H1 (cell line): ENCODE measurements around the gene ZNF768. TPM values are rescaled to one million over a fixed set of nuclear protein-coding genes. Genes with fewer than 3 reads are reported as not detected.
A peak's percentile ranks its signal among the peaks of the same experiment; 100 is the strongest.
"Not testable (repeated sequence)": the region's sequence is repeated elsewhere in the genome, so short reads cannot be mapped to it uniquely, and the experiment has no call there.

ENCODE experiments used
- CTCF ChIA-PET: fragments of 300-600 bp; sonication (Branson Sonifier 250); formaldehyde crosslinking; loops from one replicate; lab custom pipeline; 2021; ENCODE audit not compliant: partially characterized antibody; lab: Charles Lee
- POLR2A ChIA-PET: fragments of 300-600 bp; sonication (Branson Sonifier 250); formaldehyde crosslinking; loops from one replicate; lab custom pipeline; 2021; ENCODE audit warnings: inconsistent platforms; ENCODE audit not compliant: partially characterized antibody; lab: Charles Lee
- DNase-seq, 2 experiments: peaks; one replicate each; pipeline versions ENCODE4 v3.0.0 to v3.0.0-alpha.2; 2010 to 2022; ENCODE audit warnings: low spot score in 2 of 2, low read depth in 1 of 2, mixed read lengths in 1 of 2
- FAIRE-seq: peaks from 2 replicates; lab custom pipeline; 2011; peaks lifted over from hg19 to GRCh38; lab: Jason Lieb, UNC
- H2AFZ ChIP-seq: 2 replicates; pipeline ENCODE4 v1.8.1; 2012; ENCODE audit warnings: low read length, inconsistent platforms
- H2AK5ac ChIP-seq: 2 replicates; pipeline ENCODE4 v1.6.1; 2013; ENCODE audit warnings: low read depth, low read length
- H2BK120ac ChIP-seq: replicated peaks from 2 replicates; pipeline ENCODE3; 2013; ENCODE audit warnings: low read depth, low read length, inconsistent platforms
- H2BK12ac ChIP-seq: 2 replicates; pipeline ENCODE4 v1.6.1; 2013; ENCODE audit warnings: low read depth, low read length
- H2BK15ac ChIP-seq: 2 replicates; pipeline ENCODE4 v1.6.1; 2013; ENCODE audit warnings: low read length
- H2BK20ac ChIP-seq: 2 replicates; pipeline ENCODE4 v1.6.1; 2013; ENCODE audit warnings: low read length
- H2BK5ac ChIP-seq: 2 replicates; pipeline ENCODE4 v1.6.1; 2013; ENCODE audit warnings: low read depth, low read length
- H3K14ac ChIP-seq: 2 replicates; pipeline ENCODE4 v1.6.1; 2013; ENCODE audit warnings: inconsistent platforms; ENCODE audit not compliant: insufficient read length
- H3K18ac ChIP-seq: 2 replicates; pipeline ENCODE4 v1.6.1; 2013; ENCODE audit warnings: low read length; ENCODE audit errors: extremely low read depth
- H3K23ac ChIP-seq: 2 replicates; pipeline ENCODE4 v1.6.1; 2013; ENCODE audit warnings: inconsistent platforms; ENCODE audit not compliant: insufficient read length
- H3K23me2 ChIP-seq: 2 replicates; pipeline ENCODE4 v1.6.1; 2013; ENCODE audit warnings: low read depth, low read length
- H3K27ac ChIP-seq: 2 replicates; pipeline ENCODE4 v1.6.1; 2011; ENCODE audit warnings: low read depth, low read length, inconsistent platforms
- H3K27me3 ChIP-seq, 4 experiments: replicated peaks in 1 of 4; 1 replicate in 1 of 4; 2 replicates in 3 of 4; pipeline versions ENCODE4 v1.6.1 to v1.8.1; 2011 to 2013; ENCODE audit warnings: low read length in 3 of 4, mild to moderate bottlenecking in 3 of 4, inconsistent platforms in 2 of 4, mixed read lengths in 2 of 4, moderate library complexity in 1 of 4; ENCODE audit not compliant: control insufficient read depth in 3 of 4, insufficient read depth in 3 of 4; ENCODE audit errors: extremely low read depth in 1 of 4
- H3K36me3 ChIP-seq, 4 experiments: 2 replicates each; pipeline versions ENCODE4 v1.6.1 to v1.8.1; 2011 to 2013; ENCODE audit warnings: mild to moderate bottlenecking in 4 of 4, low read length in 3 of 4, moderate library complexity in 2 of 4, control low read depth in 1 of 4, inconsistent platforms in 1 of 4; ENCODE audit not compliant: insufficient read depth in 4 of 4, control insufficient read depth in 2 of 4
- H3K4ac ChIP-seq: replicated peaks from 2 replicates; pipeline ENCODE3; 2013; ENCODE audit warnings: low read length, low read depth, mixed read lengths, inconsistent platforms; ENCODE audit not compliant: insufficient read length
- H3K4me1 ChIP-seq, 4 experiments: replicated peaks in 1 of 4; 1 replicate in 1 of 4; 2 replicates in 3 of 4; pipeline versions ENCODE4 v1.6.1 to v1.8.1; 2011 to 2013; ENCODE audit warnings: low read length in 3 of 4, inconsistent platforms in 2 of 4, mixed read lengths in 1 of 4; ENCODE audit not compliant: insufficient read depth in 4 of 4, control insufficient read depth in 3 of 4
- H3K4me2 ChIP-seq, 2 experiments: 2 replicates each; pipeline versions ENCODE4 v1.6.1 to v1.8.1; 2011 to 2013; ENCODE audit warnings: low read depth in 2 of 2, low read length in 2 of 2, control low read depth in 1 of 2, inconsistent platforms in 1 of 2, mild to moderate bottlenecking in 1 of 2; ENCODE audit not compliant: insufficient read depth in 1 of 2
- H3K4me3 ChIP-seq, 4 experiments: fragments of 200-600, 300-600 bp in 1 of 4; sonication (generic), shearing (Covaris generic), sonication (Bioruptor Twin) in 1 of 4; 2 replicates each; pipeline versions ENCODE4 v1.5.1 to v1.8.1; 2011 to 2016; ENCODE audit warnings: low read length in 4 of 4, low read depth in 3 of 4, control low read depth in 2 of 4, inconsistent platforms in 2 of 4, mild to moderate bottlenecking in 2 of 4, mixed read lengths in 1 of 4, moderate library complexity in 1 of 4; ENCODE audit not compliant: insufficient read depth in 2 of 4; ENCODE audit errors: extremely low read depth in 1 of 4
- H3K56ac ChIP-seq: replicated peaks from 2 replicates; pipeline ENCODE3; 2013; ENCODE audit warnings: low read depth, mild to moderate bottlenecking, mixed read lengths, low read length, inconsistent platforms; ENCODE audit not compliant: insufficient read length
- H3K79me1 ChIP-seq: 2 replicates; pipeline ENCODE4 v1.6.1; 2013; ENCODE audit warnings: low read depth, low read length, control low read depth
- H3K79me2 ChIP-seq, 2 experiments: 2 replicates each; pipeline versions ENCODE4 v1.6.1 to v1.8.1; 2012 to 2013; ENCODE audit warnings: low read length in 2 of 2, mild to moderate bottlenecking in 2 of 2, inconsistent platforms in 1 of 2; ENCODE audit not compliant: insufficient read depth in 2 of 2, control insufficient read depth in 1 of 2
- H3K9ac ChIP-seq, 4 experiments: replicated peaks in 1 of 4; 1 replicate in 1 of 4; 2 replicates in 3 of 4; pipeline versions ENCODE4 v1.6.1 to v1.8.1; 2011 to 2013; ENCODE audit warnings: low read depth in 3 of 4, low read length in 3 of 4, control low read depth in 2 of 4, mild to moderate bottlenecking in 2 of 4, moderate library complexity in 2 of 4, inconsistent platforms in 1 of 4; ENCODE audit errors: extremely low read depth in 1 of 4
- H3K9me3 ChIP-seq, 2 experiments: 2 replicates each; pipeline versions ENCODE4 v1.6.1 to v1.8.1; 2012 to 2013; ENCODE audit warnings: mild to moderate bottlenecking in 2 of 2, moderate library complexity in 2 of 2, control low read depth in 1 of 2, inconsistent platforms in 1 of 2, low read depth in 1 of 2, low read length in 1 of 2, mixed read lengths in 1 of 2; ENCODE audit not compliant: insufficient read depth in 2 of 2
- H4K20me1 ChIP-seq, 2 experiments: replicated peaks in 1 of 2; 2 replicates each; pipeline versions ENCODE3 to v1.8.1; 2011 to 2013; ENCODE audit warnings: inconsistent platforms in 2 of 2, low read length in 2 of 2, mild to moderate bottlenecking in 1 of 2; ENCODE audit not compliant: insufficient read depth in 2 of 2, control insufficient read depth in 1 of 2
- H4K5ac ChIP-seq: 2 replicates; pipeline ENCODE4 v1.6.1; 2013; ENCODE audit warnings: low read length, low read depth, mixed read lengths, inconsistent platforms; ENCODE audit not compliant: insufficient read length
- H4K8ac ChIP-seq: 2 replicates; pipeline ENCODE4 v1.8.0; 2013; ENCODE audit warnings: mild to moderate bottlenecking, moderate library complexity, low read length, inconsistent platforms; ENCODE audit not compliant: insufficient read depth; ENCODE audit errors: extremely low read depth
- H4K91ac ChIP-seq: replicated peaks from 2 replicates; pipeline ENCODE3; 2013; ENCODE audit warnings: low read length, mixed read lengths, inconsistent platforms; ENCODE audit not compliant: insufficient read length
- WGBS, 2 experiments: shearing (Covaris generic) in 1 of 2; methylation state at CpG; one replicate each; pipeline versions ENCODE4 v1.1.6 to v1.1.7; 2013 to 2015; ENCODE audit warnings: low lambda C conversion rate in 2 of 2, mixed read lengths in 2 of 2, inconsistent platforms in 1 of 2, low coverage in 1 of 2, missing lambda C conversion rate in 1 of 2; ENCODE audit not compliant: insufficient replicate concordance in 2 of 2, insufficient coverage in 1 of 2, insufficient read length in 1 of 2; ENCODE audit errors: extremely low coverage in 1 of 2, missing lambda C conversion rate in 1 of 2; 5-methylcytosine and 5-hydroxymethylcytosine counted together
- polyA plus RNA-seq, 7 experiments: library from polyadenylated mRNA; depleted of rRNA in 3 of 7; stranded (reverse) in 5 of 7; unstranded in 2 of 7; fragments of >200 nt in 5 of 7; fragments of 200-250 nt in 2 of 7; gene quantifications; 1 replicate in 5 of 7; 2 replicates in 1 of 7; 4 replicates in 1 of 7; pipeline versions ENCODE4 v1.2.1 to v1.2.3, GENCODE V29; 2011 to 2013; ENCODE audit warnings: missing spikeins in 2 of 7, mixed read lengths in 2 of 7
- total RNA-seq: library from RNA; stranded (reverse); fragmentation: NEBNext Ultra II Directional; extraction: Animal tissue kit (Norgen Biotek cat#: 25700); gene quantifications from 2 replicates; pipeline ENCODE4 v1.2.1, GENCODE V29; 2021

ZNF768 gene
- total and polyA plus RNA-seq, 2 of the 8 experiments (the other 6 are each of a cell fraction or from before 2014, with no cell fraction given), result 36.1 to 47.7 TPM

DNA sequence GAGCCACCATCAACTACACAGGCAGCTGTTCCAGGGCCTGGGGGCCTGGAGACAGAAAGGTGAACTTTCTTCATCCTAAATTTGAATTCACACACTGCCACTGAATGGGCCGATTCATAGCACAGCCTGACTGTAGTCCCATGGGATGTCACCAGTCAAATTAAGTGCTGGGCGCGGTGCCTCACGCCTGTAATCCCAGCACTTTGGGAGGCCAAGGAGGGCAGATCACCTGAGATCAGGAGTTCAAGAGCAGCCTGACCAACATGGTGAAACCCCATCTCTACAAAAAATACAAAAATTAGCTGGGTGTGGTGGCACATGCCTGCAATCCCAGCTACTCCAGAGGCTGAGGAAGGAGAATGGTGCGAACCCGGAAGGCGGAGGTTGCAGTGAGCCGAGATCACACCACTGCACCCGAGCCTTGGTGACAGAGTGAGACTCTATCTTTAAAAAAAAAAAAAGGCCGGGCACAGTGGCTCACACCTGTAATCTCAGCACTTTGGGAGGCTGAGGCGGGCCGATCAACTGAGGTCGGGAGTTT lies 13.7 kb upstream of the ZNF768 start:
- H3K27ac ChIP-seq, H3K4me3 ChIP-seq, H3K27me3 ChIP-seq, H2BK20ac ChIP-seq, H3K9me3 ChIP-seq, DNase-seq, H4K5ac ChIP-seq, H3K4me2 ChIP-seq, H3K79me1 ChIP-seq, H3K23me2 ChIP-seq, H3K4ac ChIP-seq, H3K9ac ChIP-seq, H3K36me3 ChIP-seq, H2BK120ac ChIP-seq, H2BK5ac ChIP-seq, H3K23ac ChIP-seq, H4K8ac ChIP-seq, FAIRE-seq, H3K56ac ChIP-seq, H2AFZ ChIP-seq, H2AK5ac ChIP-seq, H2BK15ac ChIP-seq, H2BK12ac ChIP-seq, H4K91ac ChIP-seq, H3K79me2 ChIP-seq, H4K20me1 ChIP-seq, H3K14ac ChIP-seq: not testable (repeated sequence)
- ChIA-PET CTCF (interaction anchor here (0.6 to 1.4 kb wide), 3 partner anchors 18 to 35 kb away, joined by 3 read pairs; partner anchors contain the start of gene ZNF764), POLR2A (interaction anchor here (1.0 to 1.2 kb wide), 4 partner anchors 11 to 122 kb away, joined by 3 to 4 read pairs (median 3); partner anchors contain the start of genes ZNF689 and ZNF764)
- Histone ChIP-seq H3K4me1 (peaks cover 7 to 27% (median 17%) of the 10 kb centered on the region in 4 experiments), H3K18ac (peak overlapping the region; percentile 48; the same call in 1 of the 2 replicates)
- WGBS, 2 experiments, result 87% methylated on average over 10 of the region's 13 CpGs; no CpG with 5 or more reads in 1 of the 2 experiments
